ENCODE measurements around the gene LAG3. TPM values are rescaled to one million over a fixed set of nuclear protein-coding genes. Genes with fewer than 3 reads are reported as not detected.

The LAG3 gene
- total RNA-seq, 2 donors from 2014 or later, result 45.6 to 206 TPM

GRCh38 chr12:6764011-6764828 lies 8.1 kb upstream of the LAG3 start:
- H3K4me1 Mint-ChIP-seq, result peaks cover 30% of the 10 kb centered on the region
- H3K27me3 Mint-ChIP-seq, result peaks cover 26% of the 10 kb centered on the region
- peak overlapping the region; percentile 70 for H3K27ac Mint-ChIP-seq
- ATAC-seq (replicated peaks), result peak; percentile 87
- peak overlapping the region; percentile 67 for H3K4me3 Mint-ChIP-seq
- peaks cover 23% of the 10 kb centered on the region for H3K36me3 Mint-ChIP-seq (ENCODE audit: low read depth)
- no peaks in the 10 kb centered on the region for H3K9me3 Mint-ChIP-seq

GRCh38 chr12:6765048-6765633 lies 7.2 kb upstream of the LAG3 start:
- peak overlapping the region; percentile 67 for H3K4me3 Mint-ChIP-seq
- H3K27ac Mint-ChIP-seq, result peak overlapping the region; percentile 4
- peaks cover 34% of the 10 kb centered on the region for H3K27me3 Mint-ChIP-seq
- peaks cover 34% of the 10 kb centered on the region for H3K4me1 Mint-ChIP-seq
- no peak for ATAC-seq (replicated peaks)
- H3K36me3 Mint-ChIP-seq (ENCODE audit: low read depth), result peaks cover 28% of the 10 kb centered on the region
- no peaks in the 10 kb centered on the region for H3K9me3 Mint-ChIP-seq

GRCh38 chr12:6765634-6766581 lies 6.4 kb upstream of the LAG3 start, which contains the start of gene PTMS:
Gene PTMS (plus strand): TSS chr12:6766363. CDS start chr12:6766706, 343 bp downstream.
- Mint-ChIP-seq H3K4me3 (peak within 1 kb of the TSS; percentile 89), H3K36me3 (ENCODE audit: low read depth) (peaks cover 35% of the 10 kb centered on the region), H3K4me1 (peaks cover 38% of the 10 kb centered on the region), H3K9me3 (no peaks in the 10 kb centered on the region), H3K27me3 (peaks cover 34% of the 10 kb centered on the region), H3K27ac (peak within 1 kb of the TSS; percentile 78)
- ATAC-seq (replicated peaks), result peak; percentile 16

GRCh38 chr12:6766651-6767349 lies 5.5 kb upstream of the LAG3 start:
- Mint-ChIP-seq H3K9me3 (no peaks in the 10 kb centered on the region), H3K27ac (peak overlapping the region; percentile 78), H3K4me3 (peak overlapping the region; percentile 89), H3K27me3 (peaks cover 34% of the 10 kb centered on the region), H3K36me3 (ENCODE audit: low read depth) (peaks cover 44% of the 10 kb centered on the region), H3K4me1 (peaks cover 46% of the 10 kb centered on the region)
- peak; percentile 65 for ATAC-seq (replicated peaks)

GRCh38 chr12:6767353-6768319 lies 4.7 kb upstream of the LAG3 start:
- peaks cover 50% of the 10 kb centered on the region for H3K4me1 Mint-ChIP-seq

GRCh38 chr12:6768437-6768914 lies 3.8 kb upstream of the LAG3 start:
- peaks cover 50% of the 10 kb centered on the region for H3K4me1 Mint-ChIP-seq
- peaks cover 36% of the 10 kb centered on the region for H3K27me3 Mint-ChIP-seq
- no peaks in the 10 kb centered on the region for H3K9me3 Mint-ChIP-seq
- ATAC-seq (replicated peaks), result no peak
- H3K4me3 Mint-ChIP-seq, result peak overlapping the region; percentile 89
- H3K36me3 Mint-ChIP-seq (ENCODE audit: low read depth), result peaks cover 61% of the 10 kb centered on the region
- peak overlapping the region; percentile 78 for H3K27ac Mint-ChIP-seq

More at GRCh38 chr12:6767353-6768319, 4.7 kb upstream of the LAG3 start:
- Mint-ChIP-seq H3K27me3 (peaks cover 36% of the 10 kb centered on the region), H3K27ac (peak overlapping the region; percentile 78), H3K36me3 (ENCODE audit: low read depth) (peaks cover 53% of the 10 kb centered on the region), H3K9me3 (no peaks in the 10 kb centered on the region), H3K4me3 (peak overlapping the region; percentile 89)
- ATAC-seq (replicated peaks), result no peak

- Mint-ChIP-seq H3K4me3 (peak overlapping the region; percentile 89), H3K36me3 (ENCODE audit: low read depth) (peaks cover 64% of the 10 kb centered on the region), H3K4me1 (peaks cover 50% of the 10 kb centered on the region), H3K27ac (peak overlapping the region; percentile 52), H3K27me3 (peaks cover 36% of the 10 kb centered on the region), H3K9me3 (no peaks in the 10 kb centered on the region)
- ATAC-seq (replicated peaks), result no peak
These were observed 3.3 kb upstream of the LAG3 start for GRCh38 chr12:6768990-6769389.

GRCh38 chr12:6769666-6770065 lies 2.7 kb upstream of the LAG3 start:
- no peaks in the 10 kb centered on the region for H3K9me3 Mint-ChIP-seq
- peaks cover 32% of the 10 kb centered on the region for H3K27me3 Mint-ChIP-seq
- ATAC-seq (replicated peaks), result no peak
- peaks cover 71% of the 10 kb centered on the region for H3K36me3 Mint-ChIP-seq (ENCODE audit: low read depth)
- peaks cover 45% of the 10 kb centered on the region for H3K4me1 Mint-ChIP-seq
- H3K4me3 Mint-ChIP-seq, result peak overlapping the region; percentile 89
- peak overlapping the region; percentile 52 for H3K27ac Mint-ChIP-seq

- peaks cover 45% of the 10 kb centered on the region for H3K4me1 Mint-ChIP-seq
- peak overlapping the region; percentile 52 for H3K27ac Mint-ChIP-seq
- no peaks in the 10 kb centered on the region for H3K9me3 Mint-ChIP-seq
- peak overlapping the region; percentile 89 for H3K4me3 Mint-ChIP-seq
- no peak for ATAC-seq (replicated peaks)
- peaks cover 33% of the 10 kb centered on the region for H3K27me3 Mint-ChIP-seq
- peaks cover 75% of the 10 kb centered on the region for H3K36me3 Mint-ChIP-seq (ENCODE audit: low read depth)
These were observed 2.2 kb upstream of the LAG3 start for GRCh38 chr12:6770094-6770493.

GRCh38 chr12:6770600-6770999 lies 1.7 kb upstream of the LAG3 start:
- no peak for ATAC-seq (replicated peaks)
- peak overlapping the region; percentile 89 for H3K27ac Mint-ChIP-seq
- H3K9me3 Mint-ChIP-seq, result no peaks in the 10 kb centered on the region
- H3K27me3 Mint-ChIP-seq, result peaks cover 29% of the 10 kb centered on the region
- peaks cover 80% of the 10 kb centered on the region for H3K36me3 Mint-ChIP-seq (ENCODE audit: low read depth)
- peak overlapping the region; percentile 89 for H3K4me3 Mint-ChIP-seq
- peaks cover 45% of the 10 kb centered on the region for H3K4me1 Mint-ChIP-seq

GRCh38 chr12:6771091-6771495 lies 1.2 kb upstream of the LAG3 start:
- ATAC-seq (replicated peaks), result peak; percentile 29
- Mint-ChIP-seq H3K27ac (peak overlapping the region; percentile 89), H3K4me3 (peak overlapping the region; percentile 89), H3K4me1 (peaks cover 49% of the 10 kb centered on the region), H3K27me3 (peaks cover 29% of the 10 kb centered on the region), H3K9me3 (no peaks in the 10 kb centered on the region), H3K36me3 (ENCODE audit: low read depth) (peaks cover 85% of the 10 kb centered on the region)

- Mint-ChIP-seq H3K4me3 (peak overlapping the region; percentile 89), H3K4me1 (peaks cover 54% of the 10 kb centered on the region), H3K27me3 (peaks cover 29% of the 10 kb centered on the region), H3K27ac (peak overlapping the region; percentile 89), H3K36me3 (ENCODE audit: low read depth) (peaks cover 92% of the 10 kb centered on the region), H3K9me3 (no peaks in the 10 kb centered on the region)
- ATAC-seq (replicated peaks), result peak; percentile 14
These were observed 600 bp upstream of the LAG3 start for GRCh38 chr12:6771509-6772330.
